Measurements from ENCODE around the gene ZNF836. TPM values are rescaled to one million over a fixed set of nuclear protein-coding genes. Genes with fewer than 3 reads are reported as not detected.

Gene ZNF836
- total and polyA plus RNA-seq, 2 of the 13 experiments (the other 11 are each of a cell fraction or from before 2014, with no cell fraction given) = 1.6 to 5.3 TPM

DNA sequence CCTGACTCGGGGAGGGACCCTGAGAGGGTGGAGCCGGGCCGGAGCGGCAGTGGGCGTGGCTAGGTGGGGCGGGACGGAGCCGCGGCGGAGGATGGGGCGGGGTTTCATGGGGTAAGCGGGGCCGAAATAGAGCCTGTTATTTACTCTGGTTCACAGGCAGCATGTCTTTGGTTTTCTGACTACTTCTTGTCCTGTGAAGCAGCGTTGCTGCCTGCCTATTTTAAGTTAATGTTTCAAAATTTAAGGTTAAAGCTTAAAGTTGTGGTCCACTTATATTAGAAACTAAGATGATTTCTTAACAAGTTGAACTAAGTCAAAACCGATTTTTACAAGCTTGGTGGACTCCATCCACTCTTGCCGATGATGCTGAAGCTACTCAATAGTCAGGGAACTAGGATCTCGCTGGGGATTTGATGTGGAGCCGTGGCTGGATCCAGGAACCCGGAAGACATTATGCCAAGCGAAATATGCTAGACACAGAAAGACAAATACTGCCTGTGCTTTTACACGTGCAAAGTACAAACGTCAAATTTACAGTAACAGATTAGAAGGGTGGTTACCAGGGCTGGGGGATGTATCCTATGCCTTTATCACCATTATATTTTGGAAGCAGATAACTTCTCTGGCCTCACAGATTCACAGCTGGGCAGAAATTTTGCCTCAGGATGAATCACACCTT is 31.2 kb downstream of the ZNF836 start (continued):
- TF ChIP-seq, protein P1, sequence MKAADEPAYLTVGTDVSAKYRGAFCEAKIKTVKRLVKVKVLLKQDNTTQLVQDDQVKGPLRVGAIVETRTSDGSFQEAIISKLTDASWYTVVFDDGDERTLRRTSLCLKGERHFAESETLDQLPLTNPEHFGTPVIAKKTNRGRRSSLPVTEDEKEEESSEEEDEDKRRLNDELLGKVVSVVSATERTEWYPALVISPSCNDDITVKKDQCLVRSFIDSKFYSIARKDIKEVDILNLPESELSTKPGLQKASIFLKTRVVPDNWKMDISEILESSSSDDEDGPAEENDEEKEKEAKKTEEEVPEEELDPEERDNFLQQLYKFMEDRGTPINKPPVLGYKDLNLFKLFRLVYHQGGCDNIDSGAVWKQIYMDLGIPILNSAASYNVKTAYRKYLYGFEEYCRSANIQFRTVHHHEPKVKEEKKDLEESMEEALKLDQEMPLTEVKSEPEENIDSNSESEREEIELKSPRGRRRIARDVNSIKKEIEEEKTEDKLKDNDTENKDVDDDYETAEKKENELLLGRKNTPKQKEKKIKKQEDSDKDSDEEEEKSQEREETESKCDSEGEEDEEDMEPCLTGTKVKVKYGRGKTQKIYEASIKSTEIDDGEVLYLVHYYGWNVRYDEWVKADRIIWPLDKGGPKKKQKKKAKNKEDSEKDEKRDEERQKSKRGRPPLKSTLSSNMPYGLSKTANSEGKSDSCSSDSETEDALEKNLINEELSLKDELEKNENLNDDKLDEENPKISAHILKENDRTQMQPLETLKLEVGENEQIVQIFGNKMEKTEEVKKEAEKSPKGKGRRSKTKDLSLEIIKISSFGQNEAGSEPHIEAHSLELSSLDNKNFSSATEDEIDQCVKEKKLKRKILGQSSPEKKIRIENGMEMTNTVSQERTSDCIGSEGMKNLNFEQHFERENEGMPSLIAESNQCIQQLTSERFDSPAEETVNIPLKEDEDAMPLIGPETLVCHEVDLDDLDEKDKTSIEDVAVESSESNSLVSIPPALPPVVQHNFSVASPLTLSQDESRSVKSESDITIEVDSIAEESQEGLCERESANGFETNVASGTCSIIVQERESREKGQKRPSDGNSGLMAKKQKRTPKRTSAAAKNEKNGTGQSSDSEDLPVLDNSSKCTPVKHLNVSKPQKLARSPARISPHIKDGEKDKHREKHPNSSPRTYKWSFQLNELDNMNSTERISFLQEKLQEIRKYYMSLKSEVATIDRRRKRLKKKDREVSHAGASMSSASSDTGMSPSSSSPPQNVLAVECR (CRISPR knock-in tag; IDR thresholded peaks at IDR 0.05; ENCODE audit: borderline replicate concordance) = 0 out of 2 replicates have a peak, but pooled peaks have one; percentile 2
- TF ChIP-seq HNF4A (CRISPR knock-in tag; IDR thresholded peaks at IDR 0.05) = peak; percentile 29
- TF ChIP-seq ONECUT2 (CRISPR knock-in tag; IDR thresholded peaks at IDR 0.05) = no peak
- 0 out of 2 replicates have a peak, but pooled peaks have one; percentile 4 for TF ChIP-seq ZFP82 (CRISPR knock-in tag; IDR thresholded peaks at IDR 0.05; ENCODE audit: borderline replicate concordance)
- TF ChIP-seq BHLHE40 (IDR thresholded peaks at IDR 0.05; ENCODE audit: low read length) = peak; percentile 49; the same call in 1 of the 2 replicates
- 0 out of 2 replicates have a peak, but pooled peaks have one; percentile 41 for TF ChIP-seq ZNF747 (CRISPR knock-in tag; IDR thresholded peaks at IDR 0.05; ENCODE audit: borderline replicate concordance)
- TF ChIP-seq SIN3A (IDR thresholded peaks at IDR 0.05; ENCODE audit: borderline replicate concordance, low read depth, low read length) = peak; percentile 68; the same call in 1 of the 2 replicates
- TF ChIP-seq SYNCRIP (IDR thresholded peaks at IDR 0.05; ENCODE audit: insufficient read depth, low read depth, low read length) = no peak
- 0 out of 2 replicates have a peak, but pooled peaks have one; percentile 4 for TF ChIP-seq SNAPC2 (CRISPR knock-in tag; IDR thresholded peaks at IDR 0.05)
- TF ChIP-seq FOXP1 (IDR thresholded peaks at IDR 0.05) = no peak
- TF ChIP-seq FOXP1 (CRISPR knock-in tag; IDR thresholded peaks at IDR 0.05) = 0 out of 2 replicates have a peak, but pooled peaks have one; percentile 1
- TF ChIP-seq, protein P2, sequence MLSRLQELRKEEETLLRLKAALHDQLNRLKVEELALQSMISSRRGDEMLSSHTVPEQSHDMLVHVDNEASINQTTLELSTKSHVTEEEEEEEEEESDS (CRISPR knock-in tag; IDR thresholded peaks at IDR 0.05; ENCODE audit: borderline replicate concordance) = 0 out of 2 replicates have a peak, but pooled peaks have one; percentile 18
- TF ChIP-seq ETV6 (CRISPR knock-in tag; conservative IDR thresholded peaks at IDR 0.05) = no peak
- TF ChIP-seq, protein P3, sequence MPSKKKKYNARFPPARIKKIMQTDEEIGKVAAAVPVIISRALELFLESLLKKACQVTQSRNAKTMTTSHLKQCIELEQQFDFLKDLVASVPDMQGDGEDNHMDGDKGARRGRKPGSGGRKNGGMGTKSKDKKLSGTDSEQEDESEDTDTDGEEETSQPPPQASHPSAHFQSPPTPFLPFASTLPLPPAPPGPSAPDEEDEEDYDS (CRISPR knock-in tag; IDR thresholded peaks at IDR 0.05) = peak; percentile 3; the same call in 1 of the 2 replicates
- 0 out of 2 replicates have a peak, but pooled peaks have one; percentile 11 for TF ChIP-seq HDAC1 (CRISPR knock-in tag; IDR thresholded peaks at IDR 0.05)
- 0 out of 2 replicates have a peak, but pooled peaks have one; percentile 3 for TF ChIP-seq RBFOX2 (IDR thresholded peaks at IDR 0.05; ENCODE audit: low read depth, low read length)
- 0 out of 2 replicates have a peak, but pooled peaks have one; percentile 3 for TF ChIP-seq ZNF724P (CRISPR knock-in tag; IDR thresholded peaks at IDR 0.05; ENCODE audit: borderline replicate concordance)
- TF ChIP-seq U2AF2 (IDR thresholded peaks at IDR 0.05; ENCODE audit: low read depth, low read length) = no peak
- no peak for TF ChIP-seq ZNF572 (CRISPR knock-in tag; IDR thresholded peaks at IDR 0.05)
- TF ChIP-seq TGIF2 (CRISPR knock-in tag; IDR thresholded peaks at IDR 0.05) = peak; percentile 58; the same call in 1 of the 2 replicates

Data from HepG2 (cell line).